ENCODE results near the gene GTF2F1. TPM values are rescaled to one million over a fixed set of nuclear protein-coding genes. Genes with fewer than 3 reads are reported as not detected.
"Not testable (repeated sequence)": the region's sequence is repeated elsewhere in the genome, so short reads cannot be mapped to it uniquely, and the experiment has no call there.

GTF2F1 gene
- total and polyA plus RNA-seq, 7 experiments from 2014 or later: 17.9 to 71.6 (median 60.4) TPM

- Mint-ChIP-seq H3K36me3 (peaks cover 0 to 29% (median 8%) of the 10 kb centered on the region in 5 donors), H3K9me3 (no peaks in the 10 kb centered on the region), H3K4me3 (peak overlapping the region; percentile 83 to 100 (median 97)), H3K27ac (peak overlapping the region; percentile 87 to 98 (median 96)), H3K4me1 (peaks cover 10 to 37% (median 22%) of the 10 kb centered on the region in 7 donors), H3K27me3 (no peaks in the 10 kb centered on the region)
- H3K27me3 ChIP-seq (ENCODE audit: control insufficient read depth in 2 of 2, insufficient read depth in 2 of 2, low read length in 2 of 2): no peaks in the 10 kb centered on the region
- peaks cover 14 to 56% (median 16%) of the 10 kb centered on the region in 3 experiments for H3K36me3 ChIP-seq (ENCODE audit: control insufficient read depth in 2 of 3, insufficient read depth in 3 of 3, low read length in 3 of 3)
- H3K4me3 ChIP-seq (ENCODE audit: low read length): peak overlapping the region; percentile 76
- ChIA-PET CTCF (interaction anchor here (1.9 kb wide), 1 partner anchor 10 kb away, joined by 9 read pairs; the partner anchor contains the start of gene ALKBH7), POLR2A (interaction anchor here (0.6 to 5.5 kb wide), 3 partner anchors 11 to 1510 kb away, joined by 3 to 85 read pairs (median 11); partner anchors contain the start of genes ALKBH7, GTF2F1 and PSPN)
- peak overlapping the region; percentile 82 for H3K27ac ChIP-seq (ENCODE audit: low read depth, low read length)
- no peaks in the 10 kb centered on the region for H3K9me3 ChIP-seq (ENCODE audit: control insufficient read depth in 2 of 3, low read length in 3 of 3)
- intact Hi-C loops (cut with micrococcal nuclease): loop anchor here in 1 of 2 donors (1.0 to 5.0 kb wide), 6 partner anchors 143 to 1173 kb away; partner anchors contain the start of genes PNPLA6, SAFB and SAFB2
- DNase-seq: no peak
- H3K4me1 ChIP-seq (ENCODE audit: control insufficient read depth in 2 of 2, insufficient read depth in 2 of 2, low read length in 2 of 2): peaks cover 10 to 13% of the 10 kb centered on the region in 2 donors
- no peak for ATAC-seq
These were observed 31.0 kb downstream of the GTF2F1 start for GRCh38 chr19:6362027-6362350.

- H3K9me3 Mint-ChIP-seq; DNase-seq; H3K27me3 Mint-ChIP-seq; H3K27me3 ChIP-seq (ENCODE audit: control insufficient read depth in 2 of 2, insufficient read depth in 2 of 2, low read length in 2 of 2); ATAC-seq; H3K9me3 ChIP-seq (ENCODE audit: control insufficient read depth in 2 of 3, low read length in 3 of 3): not testable (repeated sequence)
- CTCF ChIA-PET: interaction anchor here (0.7 to 1.9 kb wide), 2 partner anchors 11 to 488 kb away, joined by 3 to 9 read pairs; partner anchors contain the start of gene ALKBH7
- Histone ChIP-seq H3K4me1 (ENCODE audit: control insufficient read depth in 2 of 2, insufficient read depth in 2 of 2, low read length in 2 of 2) (peaks cover 10 to 13% of the 10 kb centered on the region in 2 donors), H3K27ac (ENCODE audit: low read depth, low read length) (peak overlapping the region; percentile 82), H3K4me3 (ENCODE audit: low read length) (peak overlapping the region; percentile 76), H3K36me3 (ENCODE audit: control insufficient read depth in 2 of 3, insufficient read depth in 3 of 3, low read length in 3 of 3) (peaks cover 8 to 45% (median 8%) of the 10 kb centered on the region in 3 experiments)
- POLR2A ChIA-PET: interaction anchor here (0.7 to 5.5 kb wide), 5 partner anchors 12 to 530 kb away, joined by 3 to 85 read pairs (median 3); partner anchors contain the start of genes ALKBH7, GTF2F1, KHSRP and PSPN
- Mint-ChIP-seq H3K4me3 (peak overlapping the region in 9 of 10 donors; percentile 83 to 100 (median 96)), H3K36me3 (peaks cover 0 to 23% (median 12%) of the 10 kb centered on the region in 5 donors), H3K4me1 (peaks cover 10 to 32% (median 20%) of the 10 kb centered on the region in 7 donors), H3K27ac (peak overlapping the region; percentile 23 to 98 (median 87))
- intact Hi-C loops (cut with micrococcal nuclease): loop anchor here (1.0 to 5.0 kb wide), 13 partner anchors 11 to 739 kb away; partner anchors contain the start of genes GTF2F1 (in 2 of the 2), ALKBH7 (in 1 of the 2), CATSPERD (in 1 of the 2) and GPR108 (in 1 of the 2)
These were observed 32.1 kb downstream of the GTF2F1 start for GRCh38 chr19:6360857-6361216.

GRCh38 chr19:6360445-6360844 is 32.5 kb downstream of the GTF2F1 start:
- H3K9me3 Mint-ChIP-seq; H3K27me3 Mint-ChIP-seq; H3K4me3 ChIP-seq (ENCODE audit: low read length); DNase-seq; ATAC-seq; H3K27me3 ChIP-seq (ENCODE audit: control insufficient read depth in 2 of 2, insufficient read depth in 2 of 2, low read length in 2 of 2); H3K27ac ChIP-seq (ENCODE audit: low read depth, low read length); H3K9me3 ChIP-seq (ENCODE audit: control insufficient read depth in 2 of 3, low read length in 3 of 3): not testable (repeated sequence)
- intact Hi-C loops (cut with micrococcal nuclease): loop anchor here in 1 of 2 donors (2.0 to 5.0 kb wide), 4 partner anchors 80 to 738 kb away; partner anchors contain the start of genes SAFB and SAFB2
- H3K27ac Mint-ChIP-seq: peak overlapping the region in 3 of 9 donors; percentile 87 to 88 (median 87)
- Histone ChIP-seq H3K36me3 (ENCODE audit: control insufficient read depth in 2 of 3, insufficient read depth in 3 of 3, low read length in 3 of 3) (peaks cover 4 to 41% (median 6%) of the 10 kb centered on the region in 3 experiments), H3K4me1 (ENCODE audit: control insufficient read depth in 2 of 2, insufficient read depth in 2 of 2, low read length in 2 of 2) (peaks cover 10 to 13% of the 10 kb centered on the region in 2 donors)
- peaks cover 0 to 22% (median 12%) of the 10 kb centered on the region in 5 donors for H3K36me3 Mint-ChIP-seq
- peak overlapping the region in 5 of 10 donors; percentile 61 to 100 (median 65) for H3K4me3 Mint-ChIP-seq
- peaks cover 10 to 32% (median 20%) of the 10 kb centered on the region in 7 donors for H3K4me1 Mint-ChIP-seq
- ChIA-PET CTCF (interaction anchor here (0.6 to 1.9 kb wide), 3 partner anchors 12 to 489 kb away, joined by 3 to 9 read pairs (median 3); partner anchors contain the start of gene ALKBH7), POLR2A (interaction anchor here (0.6 to 5.5 kb wide), 5 partner anchors 13 to 648 kb away, joined by 3 to 85 read pairs (median 3); partner anchors contain the start of genes ALKBH7, KHSRP and PSPN)

- no peaks in the 10 kb centered on the region for H3K27me3 ChIP-seq (ENCODE audit: control insufficient read depth in 2 of 2, insufficient read depth in 2 of 2, low read length in 2 of 2)
- Mint-ChIP-seq H3K36me3 (peaks cover 0 to 19% (median 12%) of the 10 kb centered on the region in 5 donors), H3K9me3 (no peaks in the 10 kb centered on the region), H3K27ac (peak overlapping the region in 3 of 9 donors; percentile 25 to 56 (median 39)), H3K27me3 (no peaks in the 10 kb centered on the region), H3K4me3 (peak overlapping the region in 4 of 10 donors; percentile 3 to 71 (median 46)), H3K4me1 (peaks cover 10 to 32% (median 21%) of the 10 kb centered on the region in 7 donors)
- H3K4me1 ChIP-seq (ENCODE audit: control insufficient read depth in 2 of 2, insufficient read depth in 2 of 2, low read length in 2 of 2): peaks cover 10 to 13% of the 10 kb centered on the region in 2 donors
- peaks cover 0 to 34% (median 0%) of the 10 kb centered on the region in 3 experiments for H3K36me3 ChIP-seq (ENCODE audit: control insufficient read depth in 2 of 3, insufficient read depth in 3 of 3, low read length in 3 of 3)
- CTCF ChIA-PET: interaction anchor here (0.6 to 0.7 kb wide), 2 partner anchors 13 to 144 kb away, joined by 3 to 6 read pairs; partner anchors contain the start of gene ALKBH7
- POLR2A ChIA-PET: interaction anchor here (0.6 to 5.5 kb wide), 4 partner anchors 13 to 649 kb away, joined by 3 to 85 read pairs (median 4); partner anchors contain the start of genes ALKBH7 and PSPN
- intact Hi-C loops (cut with micrococcal nuclease): loop anchor here in 1 of 2 donors (2.0 to 5.0 kb wide), 4 partner anchors 79 to 737 kb away; partner anchors contain the start of genes SAFB and SAFB2
- no peak for DNase-seq
- H3K27ac ChIP-seq (ENCODE audit: low read depth, low read length): no peak overlapping the region
- H3K9me3 ChIP-seq (ENCODE audit: control insufficient read depth in 2 of 3, low read length in 3 of 3): no peaks in the 10 kb centered on the region
- ATAC-seq: no peak
- H3K4me3 ChIP-seq (ENCODE audit: low read length): no peak overlapping the region
These were observed 33.2 kb downstream of the GTF2F1 start for GRCh38 chr19:6359568-6360341.

GRCh38 chr19:6358003-6358402 is 35.0 kb downstream of the GTF2F1 start:
- no peaks in the 10 kb centered on the region for H3K9me3 Mint-ChIP-seq
- ChIA-PET CTCF (no interaction called here), POLR2A (interaction anchor here (0.6 kb wide), 1 partner anchor 118 kb away, joined by 3 read pairs; no protein-coding TSS in a partner anchor)
- H3K4me3 Mint-ChIP-seq: no peak overlapping the region
- DNase-seq (no peak), ATAC-seq (no peak)
- H3K4me3 ChIP-seq (ENCODE audit: low read length): no peak overlapping the region
- H3K4me1 Mint-ChIP-seq: peaks cover 10 to 22% (median 13%) of the 10 kb centered on the region in 7 donors
- peaks cover 1 to 5% of the 10 kb centered on the region in 2 donors for H3K4me1 ChIP-seq (ENCODE audit: control insufficient read depth in 2 of 2, insufficient read depth in 2 of 2, low read length in 2 of 2)
- H3K36me3 ChIP-seq (ENCODE audit: control insufficient read depth in 2 of 3, insufficient read depth in 3 of 3, low read length in 3 of 3): peaks cover 0 to 25% (median 0%) of the 10 kb centered on the region in 3 experiments
- no peaks in the 10 kb centered on the region for H3K27me3 ChIP-seq (ENCODE audit: control insufficient read depth in 2 of 2, insufficient read depth in 2 of 2, low read length in 2 of 2)
- intact Hi-C loops (cut with micrococcal nuclease): no loop called here
- H3K9me3 ChIP-seq (ENCODE audit: control insufficient read depth in 2 of 3, low read length in 3 of 3): no peaks in the 10 kb centered on the region
- peaks cover 0 to 14% (median 12%) of the 10 kb centered on the region in 5 donors for H3K36me3 Mint-ChIP-seq
- no peaks in the 10 kb centered on the region for H3K27me3 Mint-ChIP-seq
- H3K27ac Mint-ChIP-seq: peak overlapping the region in 1 of 9 donors; percentile 31
- no peak overlapping the region for H3K27ac ChIP-seq (ENCODE audit: low read depth, low read length)

- DNase-seq (no peak), ATAC-seq (no peak)
- peaks cover 3 to 16% (median 5%) of the 10 kb centered on the region in 7 donors for H3K4me1 Mint-ChIP-seq
- no peak overlapping the region for H3K4me3 Mint-ChIP-seq
- no peaks in the 10 kb centered on the region for H3K27me3 ChIP-seq (ENCODE audit: control insufficient read depth in 2 of 2, insufficient read depth in 2 of 2, low read length in 2 of 2)
- CTCF ChIA-PET: interaction anchor here (1.1 kb wide), 1 partner anchor 57 kb away, joined by 4 read pairs; no protein-coding TSS in a partner anchor
- intact Hi-C loops (cut with micrococcal nuclease): no loop called here
- H3K4me3 ChIP-seq (ENCODE audit: low read length): no peak overlapping the region
- H3K27ac Mint-ChIP-seq: no peak overlapping the region
- peaks cover 0 to 31% (median 0%) of the 10 kb centered on the region in 3 experiments for H3K36me3 ChIP-seq (ENCODE audit: control insufficient read depth in 2 of 3, insufficient read depth in 3 of 3, low read length in 3 of 3)
- H3K36me3 Mint-ChIP-seq: peaks cover 0 to 22% (median 12%) of the 10 kb centered on the region in 5 donors
- POLR2A ChIA-PET: no interaction called here
- no peaks in the 10 kb centered on the region for H3K9me3 Mint-ChIP-seq
- no peak overlapping the region for H3K27ac ChIP-seq (ENCODE audit: low read depth, low read length)
- H3K4me1 ChIP-seq (ENCODE audit: control insufficient read depth in 2 of 2, insufficient read depth in 2 of 2, low read length in 2 of 2): no peaks in the 10 kb centered on the region
- no peaks in the 10 kb centered on the region for H3K9me3 ChIP-seq (ENCODE audit: control insufficient read depth in 2 of 3, low read length in 3 of 3)
- no peaks in the 10 kb centered on the region for H3K27me3 Mint-ChIP-seq
These were observed 35.8 kb downstream of the GTF2F1 start for GRCh38 chr19:6357174-6357573.
